Upper lobe of left lung (tissue), 6 donors: ENCODE results near the gene HOXA10. TPM values are rescaled to one million over a fixed set of nuclear protein-coding genes. Genes with fewer than 3 reads are reported as not detected.

Experiments
- ATAC-seq, 2 donors: fragments of 200-7000 bp; cut with Tn5 transposase; one replicate each; pipeline ENCODE4 v1.9.1; 2022; ENCODE audit warnings: mild to moderate bottlenecking in 2 of 2, moderate library complexity in 2 of 2; ENCODE audit not compliant: low FRiP score in 2 of 2
- DNase-seq, 2 donors: peaks; one replicate each; pipeline ENCODE4 v3.0.0-alpha.2; 2019 to 2020
- H3K27ac ChIP-seq, 4 donors: fragments of 200-600 bp; sonication (generic); one replicate each; pipeline ENCODE4 v1.5.1; 2016 to 2019
- H3K27me3 ChIP-seq, 4 donors: fragments of 200-600 bp; sonication (generic); one replicate each; pipeline ENCODE4 v1.5.1; 2017 to 2019
- H3K36me3 ChIP-seq, 4 donors: fragments of 200-600 bp; sonication (generic); one replicate each; pipeline ENCODE4 v1.5.1; 2016 to 2019
- H3K4me1 ChIP-seq, 4 donors: fragments of 200-600 bp; sonication (generic); one replicate each; pipeline ENCODE4 v1.5.1; 2018 to 2019
- H3K4me3 ChIP-seq, 4 donors: fragments of 200-600 bp; sonication (generic); one replicate each; pipeline ENCODE4 v1.5.1; 2017 to 2019; ENCODE audit warnings: mild to moderate bottlenecking in 2 of 4, moderate library complexity in 1 of 4
- H3K9me3 ChIP-seq, 4 donors: fragments of 200-600 bp; sonication (generic); one replicate each; pipeline ENCODE4 v1.5.1; 2018 to 2019
- CTCF ChIP-seq, 6 experiments: fragments of 450-650 bp in 4 of 6; fragments of 200-600 bp in 2 of 6; sonication (generic) in 2 of 6; IDR thresholded peaks; one replicate each; pipeline ENCODE4 v1.5.1; 2016 to 2019; ENCODE audit warnings: antibody characterized with exemption in 6 of 6
- EP300 ChIP-seq, 4 donors: sonication (generic); formaldehyde crosslinking; IDR thresholded peaks; one replicate each; pipeline ENCODE4 v1.5.1; 2017; ENCODE audit warnings: antibody characterized with exemption in 4 of 4, control low read depth in 2 of 4
- POLR2A ChIP-seq, 4 donors: fragments of 450-650 bp; IDR thresholded peaks; one replicate each; pipeline ENCODE4 v1.5.1; 2016 to 2017; ENCODE audit warnings: antibody characterized with exemption in 4 of 4, mild to moderate bottlenecking in 2 of 4
- POLR2AphosphoS5 ChIP-seq, 2 donors: sonication (generic); formaldehyde crosslinking; IDR thresholded peaks; one replicate each; pipeline ENCODE4 v1.5.1; 2017; ENCODE audit warnings: antibody characterized with exemption in 2 of 2
- WGBS, 2 donors: methylation state at CpG; one replicate each; pipeline ENCODE4 v1.1.5; 2017 to 2018; 5-methylcytosine and 5-hydroxymethylcytosine counted together
- total RNA-seq, 6 donors: library from RNA; depleted of rRNA in 4 of 6; stranded (reverse); fragments of >200 nt in 4 of 6; gene quantifications; one replicate each; pipeline versions ENCODE4 v1.1.0 to v1.2.1, GENCODE V29; 2016 to 2021
- donor health status: DM: no; HTN: no; CAD: no; lungs with moderate emphysema.
- donor health status: DM: no; HTN: yes; CAD: no; lungs with severe emphysema.

Gene HOXA10
- total RNA-seq, 6 donors from 2014 or later, result 0.15 to 0.24 TPM; not detected in 4

- WGBS, 2 donors, result 40 to 53% methylated on average over 37 to 47 of the region's 47 CpGs
- Histone ChIP-seq H3K27ac (peak overlapping the region; percentile 84 to 95 (median 88)), H3K27me3 (peaks cover 0 to 34% (median 13%) of the 10 kb centered on the region in 4 donors), H3K9me3 (no peaks in the 10 kb centered on the region), H3K4me3 (peak overlapping the region in 3 of 4 donors; percentile 49 to 74 (median 62)), H3K4me1 (peaks cover 11 to 37% (median 16%) of the 10 kb centered on the region in 4 donors), H3K36me3 (no peaks in the 10 kb centered on the region)
- no peak for ATAC-seq
- TF ChIP-seq CTCF (IDR thresholded peaks at IDR 0.05) (no peak), POLR2AphosphoS5 (IDR thresholded peaks at IDR 0.05) (no peak), POLR2A (IDR thresholded peaks at IDR 0.05) (no peak), EP300 (IDR thresholded peaks at IDR 0.05) (no peak)
- DNase-seq, result peak in 1 of 2 donors; percentile 85
These were observed 28.8 kb downstream of the HOXA10 start for GRCh38 chr7:27145165-27145913.

GRCh38 chr7:27144781-27145164 is 29.3 kb downstream of the HOXA10 start:
- Histone ChIP-seq H3K27ac (peak overlapping the region; percentile 84 to 95 (median 88)), H3K36me3 (no peaks in the 10 kb centered on the region), H3K9me3 (no peaks in the 10 kb centered on the region), H3K4me1 (peaks cover 10 to 32% (median 13%) of the 10 kb centered on the region in 4 donors), H3K27me3 (peaks cover 0 to 29% (median 13%) of the 10 kb centered on the region in 4 donors), H3K4me3 (peak overlapping the region in 3 of 4 donors; percentile 49 to 74 (median 62))
- no peak for ATAC-seq
- peak in 1 of 2 donors; percentile 85 for DNase-seq
- TF ChIP-seq EP300 (IDR thresholded peaks at IDR 0.05) (no peak), POLR2A (IDR thresholded peaks at IDR 0.05) (no peak), POLR2AphosphoS5 (IDR thresholded peaks at IDR 0.05) (no peak), CTCF (IDR thresholded peaks at IDR 0.05) (no peak)
- WGBS, 2 donors, result 12 to 38% methylated on average over 9 to 31 of the region's 31 CpGs

GRCh38 chr7:27143950-27144780 is 30.0 kb downstream of the HOXA10 start:
- Histone ChIP-seq H3K4me1 (peaks cover 10 to 32% (median 13%) of the 10 kb centered on the region in 4 donors), H3K9me3 (no peaks in the 10 kb centered on the region), H3K4me3 (peak overlapping the region in 3 of 4 donors; percentile 49 to 74 (median 62)), H3K27me3 (peaks cover 0 to 28% (median 12%) of the 10 kb centered on the region in 4 donors), H3K36me3 (no peaks in the 10 kb centered on the region), H3K27ac (peak overlapping the region; percentile 84 to 95 (median 88))
- DNase-seq (no peak), ATAC-seq (no peak)
- 29 to 41% methylated on average over 40 of the region's 40 CpGs for WGBS, 2 donors
- peak in 1 of 6 experiments; percentile 70 for TF ChIP-seq CTCF (IDR thresholded peaks at IDR 0.05)
- TF ChIP-seq POLR2AphosphoS5 (IDR thresholded peaks at IDR 0.05), result no peak

- peak within 1 kb of the TSS; percentile 94 to 98 (median 96) for H3K27ac ChIP-seq
- ATAC-seq (peak; percentile 70 to 89), DNase-seq (peak; percentile 63 to 95)
- TF ChIP-seq POLR2AphosphoS5 (IDR thresholded peaks at IDR 0.05) (peak; percentile 84 to 87), POLR2A (IDR thresholded peaks at IDR 0.05) (peak in 3 of 4 donors; percentile 47 to 85 (median 73)), EP300 (IDR thresholded peaks at IDR 0.05) (peak in 1 of 4 donors; percentile 26), CTCF (IDR thresholded peaks at IDR 0.05) (peak in 5 of 6 experiments; percentile 76 to 92 (median 83))
- H3K27me3 ChIP-seq, result peaks cover 0 to 22% (median 10%) of the 10 kb centered on the region in 4 donors
- WGBS, 2 donors, result 28 to 56% methylated on average over 53 to 61 of the region's 86 CpGs
- H3K4me1 ChIP-seq, result peaks cover 9 to 32% (median 11%) of the 10 kb centered on the region in 4 donors
- H3K4me3 ChIP-seq, result peak within 1 kb of the TSS; percentile 47 to 74 (median 56)
- no peaks in the 10 kb centered on the region for H3K9me3 ChIP-seq
- H3K36me3 ChIP-seq, result no peaks in the 10 kb centered on the region
These were observed 30.8 kb downstream of the HOXA10 start, which contains the start of gene HOXA5 for GRCh38 chr7:27143023-27143949. Gene HOXA5 (minus strand): TSS chr7:27143681. CDS start chr7:27143607, 74 bp downstream.
